Endothelial cell of umbilical vein (primary cell): ENCODE measurements around the gene PSMD5. TPM values are rescaled to one million over a fixed set of nuclear protein-coding genes. Genes with fewer than 3 reads are reported as not detected.

Source experiments
- BruUV-seq: library from RNA; stranded (reverse); fragments of 400-500 nt; replicated peaks from 2 replicates; lab custom pipeline; 2021; lab: Mats Ljungman, UMichigan
- CTCF ChIA-PET: fragments of 300-600, 350-600 bp; sonication (Branson Sonifier 250); formaldehyde crosslinking; loops from one replicate; lab custom pipeline; 2021; ENCODE audit warnings: antibody characterized with exemption, inconsistent platforms; lab: Charles Lee
- POLR2A ChIA-PET: fragments of 300-600, 350-600 bp; sonication (Branson Sonifier 250); formaldehyde crosslinking; loops from one replicate; lab custom pipeline; 2021; ENCODE audit warnings: antibody characterized with exemption, inconsistent platforms; lab: Charles Lee
- DNase-seq: peaks from one replicate; pipeline ENCODE4 v3.0.0-alpha.2; 2011; ENCODE audit warnings: low read depth, low spot score
- FAIRE-seq: peaks from 2 replicates; lab custom pipeline; 2011; peaks lifted over from hg19 to GRCh38; lab: Jason Lieb, UNC
- H2AFZ ChIP-seq: 2 replicates; pipeline ENCODE4 v1.6.0; 2012; ENCODE audit warnings: low read depth, low read length, control low read depth, inconsistent platforms
- H3K27ac ChIP-seq: 2 replicates; pipeline ENCODE4 v1.5.1; 2011; ENCODE audit warnings: low read depth, mild to moderate bottlenecking, control low read depth, low read length, moderate library complexity; ENCODE audit not compliant: insufficient read depth
- H3K27me3 ChIP-seq, 2 experiments: 2 replicates each; pipeline versions ENCODE4 v1.6.0 to v1.6.1; 2011; ENCODE audit warnings: low read length in 2 of 2, mixed read lengths in 1 of 2; ENCODE audit not compliant: control insufficient read depth in 2 of 2, insufficient read depth in 2 of 2
- H3K36me3 ChIP-seq, 2 experiments: 2 replicates in 1 of 2; 3 replicates in 1 of 2; pipeline ENCODE4 v1.5.1; 2011; ENCODE audit warnings: low read length in 2 of 2, mild to moderate bottlenecking in 1 of 2, moderate library complexity in 1 of 2; ENCODE audit not compliant: control insufficient read depth in 2 of 2, insufficient read depth in 2 of 2; ENCODE audit errors: extremely low read depth in 1 of 2
- H3K4me1 ChIP-seq: 3 replicates; pipeline ENCODE4 v1.5.1; 2011; ENCODE audit warnings: mild to moderate bottlenecking, low read length; ENCODE audit not compliant: control insufficient read depth, insufficient read depth; ENCODE audit errors: extremely low read depth
- H3K4me2 ChIP-seq: 2 replicates; pipeline ENCODE4 v1.6.1; 2011; ENCODE audit warnings: low read length, control low read depth, mixed read lengths; ENCODE audit not compliant: insufficient read depth
- H3K4me3 ChIP-seq, 3 experiments: fragments of 200-600 bp in 1 of 3; sonication (generic), shearing (Covaris generic) in 1 of 3; replicated peaks in 1 of 3; 2 replicates each; pipeline ENCODE4 v1.5.1; 2011 to 2016; ENCODE audit warnings: control low read depth in 3 of 3, low read length in 3 of 3, mild to moderate bottlenecking in 2 of 3, inconsistent platforms in 1 of 3, low read depth in 1 of 3, moderate library complexity in 1 of 3; ENCODE audit not compliant: insufficient read depth in 1 of 3
- H3K79me2 ChIP-seq: 2 replicates; pipeline ENCODE4 v1.6.0; 2012; ENCODE audit warnings: low read length, inconsistent platforms; ENCODE audit not compliant: control insufficient read depth, insufficient read depth
- H3K9ac ChIP-seq: replicated peaks from 2 replicates; pipeline ENCODE3; 2011; ENCODE audit warnings: low read length, control low read depth; ENCODE audit not compliant: insufficient read depth; ENCODE audit errors: extremely low read depth
- H3K9me1 ChIP-seq: replicated peaks from 3 replicates; pipeline ENCODE4 v1.6.0; 2011; ENCODE audit warnings: mild to moderate bottlenecking, low read length; ENCODE audit not compliant: control insufficient read depth, insufficient read depth; ENCODE audit errors: extremely low read depth
- H3K9me3 ChIP-seq: replicated peaks from 2 replicates; pipeline ENCODE4 v1.5.1; 2012; ENCODE audit warnings: low read length, inconsistent platforms; ENCODE audit not compliant: control insufficient read depth, insufficient read depth
- H4K20me1 ChIP-seq: replicated peaks from 2 replicates; pipeline ENCODE3; 2011; ENCODE audit warnings: mild to moderate bottlenecking, low read length; ENCODE audit not compliant: control insufficient read depth, insufficient read depth; ENCODE audit errors: extremely low read depth
- EZH2 ChIP-seq: IDR thresholded peaks from 2 replicates; pipeline ENCODE4 v1.6.1; 2012; ENCODE audit warnings: borderline replicate concordance, low read depth, mild to moderate bottlenecking, moderate library complexity, low read length, inconsistent platforms; ENCODE audit not compliant: severe bottlenecking
- FOS ChIP-seq: IDR thresholded peaks from 2 replicates; pipeline ENCODE4 v1.6.1; 2011; ENCODE audit warnings: mild to moderate bottlenecking, low read length, moderate library complexity, borderline replicate concordance; ENCODE audit not compliant: insufficient read depth
- GATA2 ChIP-seq: IDR thresholded peaks from 2 replicates; pipeline ENCODE4 v1.7.0; 2011; ENCODE audit warnings: low read depth, mild to moderate bottlenecking, moderate library complexity, mixed read lengths, low read length; ENCODE audit not compliant: insufficient read length, insufficient read depth
- JUN ChIP-seq: IDR thresholded peaks from 2 replicates; pipeline ENCODE4 v1.6.1; 2011; ENCODE audit warnings: borderline replicate concordance, low read depth; ENCODE audit not compliant: insufficient read length, insufficient read depth
- MYC ChIP-seq: IDR thresholded peaks from one replicate; pipeline ENCODE4 v1.6.1; 2011; ENCODE audit warnings: mild to moderate bottlenecking, low read depth, low read length
- POLR2A ChIP-seq: IDR thresholded peaks from 2 replicates; pipeline ENCODE4 v1.6.1; 2012; ENCODE audit warnings: low read depth, mild to moderate bottlenecking, control low read depth, low read length
- POLR2AphosphoS5 ChIP-seq: IDR thresholded peaks from 2 replicates; pipeline ENCODE4 v1.6.1; 2012; ENCODE audit warnings: low read depth, mild to moderate bottlenecking, control low read depth, low read length, moderate library complexity; ENCODE audit not compliant: insufficient read depth
- dilution Hi-C: fragments of 300-500 bp; cut with MboI; formaldehyde crosslinking; loops from one replicate; pipeline ENCODE4 v1.15.0; 2019; ENCODE audit warnings: low sequenced_read_pairs; ENCODE audit not compliant: extremely low pct_ligation_motif_present
- intact Hi-C: fragments of 100-400 bp; cut with micrococcal nuclease; formaldehyde crosslinking; loops from one replicate; pipeline ENCODE4 v1.10.0; 2022
- polyA plus RNA-seq, 4 experiments: library from polyadenylated mRNA; depleted of rRNA in 3 of 4; stranded (reverse) in 3 of 4; unstranded in 1 of 4; fragments of >200 nt; gene quantifications; 2 replicates each; pipeline versions ENCODE4 v1.2.1 to v1.2.3, GENCODE V29; 2011 to 2012; ENCODE audit warnings: missing spikeins in 1 of 4
- total RNA-seq: library from RNA; stranded (reverse); gene quantifications from 2 replicates; pipeline ENCODE4 v1.2.3, GENCODE V29; 2021
- TF ChIP-seq, protein P1 (sequence below), 2 donors: IDR thresholded peaks; 1 replicate in 1 of 2; 2 replicates in 1 of 2; pipeline ENCODE4 v1.5.1; 2011; ENCODE audit warnings: low read length in 2 of 2, mild to moderate bottlenecking in 2 of 2, moderate library complexity in 2 of 2, control low read depth in 1 of 2, inconsistent platforms in 1 of 2, low read depth in 1 of 2; ENCODE audit not compliant: insufficient read depth in 1 of 2; ENCODE audit errors: extremely low read depth in 1 of 2
- TF ChIP-seq, protein P2 (sequence below): IDR thresholded peaks from 2 replicates; pipeline ENCODE4 v1.6.1; 2011; ENCODE audit not compliant: insufficient read depth, insufficient read length

The PSMD5 gene
- total and polyA plus RNA-seq, 2 donors (not counting 3 experiments of a cell fraction or from before 2014, with no cell fraction given) = 20.4 to 70.2 TPM

DNA sequence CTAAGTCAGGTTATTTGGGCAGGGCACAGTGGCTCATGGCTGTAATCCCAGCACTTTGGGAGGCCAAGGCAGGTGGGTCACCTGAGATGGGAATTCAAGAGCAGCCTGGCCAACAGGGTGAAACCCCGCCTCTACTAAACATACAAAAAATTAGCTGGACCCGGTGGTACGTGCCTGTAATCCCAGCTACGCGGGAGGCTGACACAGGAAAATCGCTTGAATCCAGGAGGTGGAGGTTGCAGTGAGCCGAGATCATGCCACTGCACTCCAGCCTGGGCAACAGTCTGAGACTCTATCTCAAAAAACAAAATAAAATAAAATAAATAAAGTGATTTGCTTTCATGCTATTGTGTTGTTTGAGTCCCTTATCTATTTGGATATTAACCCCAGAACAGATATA lies 41.3 kb downstream of the PSMD5 start:
- BruUV-seq = no TSS peak
- dilution Hi-C loops (no loop called here), intact Hi-C loops (no loop called here)
- Histone ChIP-seq H3K4me3 (no peak overlapping the region), H3K9me1 (no peaks in the 10 kb centered on the region), H3K9ac (no peak overlapping the region), H3K27ac (no peak overlapping the region), H3K4me2 (no peak overlapping the region), H4K20me1 (no peaks in the 10 kb centered on the region), H3K27me3 (no peaks in the 10 kb centered on the region), H3K79me2 (no peaks in the 10 kb centered on the region), H3K36me3 (no peaks in the 10 kb centered on the region), H3K4me1 (no peaks in the 10 kb centered on the region), H2AFZ (no peak overlapping the region), H3K9me3 (no peaks in the 10 kb centered on the region)
- FAIRE-seq (no peak), DNase-seq (no peak)
- ChIA-PET CTCF (no interaction called here), POLR2A (no interaction called here)
- TF ChIP-seq GATA2 (no peak), POLR2A (no peak), JUN (no peak), MYC (no peak), POLR2AphosphoS5 (no peak), EZH2 (no peak), FOS (no peak)
- TF ChIP-seq, protein P1, sequence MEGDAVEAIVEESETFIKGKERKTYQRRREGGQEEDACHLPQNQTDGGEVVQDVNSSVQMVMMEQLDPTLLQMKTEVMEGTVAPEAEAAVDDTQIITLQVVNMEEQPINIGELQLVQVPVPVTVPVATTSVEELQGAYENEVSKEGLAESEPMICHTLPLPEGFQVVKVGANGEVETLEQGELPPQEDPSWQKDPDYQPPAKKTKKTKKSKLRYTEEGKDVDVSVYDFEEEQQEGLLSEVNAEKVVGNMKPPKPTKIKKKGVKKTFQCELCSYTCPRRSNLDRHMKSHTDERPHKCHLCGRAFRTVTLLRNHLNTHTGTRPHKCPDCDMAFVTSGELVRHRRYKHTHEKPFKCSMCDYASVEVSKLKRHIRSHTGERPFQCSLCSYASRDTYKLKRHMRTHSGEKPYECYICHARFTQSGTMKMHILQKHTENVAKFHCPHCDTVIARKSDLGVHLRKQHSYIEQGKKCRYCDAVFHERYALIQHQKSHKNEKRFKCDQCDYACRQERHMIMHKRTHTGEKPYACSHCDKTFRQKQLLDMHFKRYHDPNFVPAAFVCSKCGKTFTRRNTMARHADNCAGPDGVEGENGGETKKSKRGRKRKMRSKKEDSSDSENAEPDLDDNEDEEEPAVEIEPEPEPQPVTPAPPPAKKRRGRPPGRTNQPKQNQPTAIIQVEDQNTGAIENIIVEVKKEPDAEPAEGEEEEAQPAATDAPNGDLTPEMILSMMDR (IDR thresholded peaks at IDR 0.05; ENCODE audit: extremely low read depth in 1 of 2, insufficient read depth in 1 of 2, low read depth in 1 of 2, low read length in 2 of 2) = no peak
- TF ChIP-seq, protein P2, sequence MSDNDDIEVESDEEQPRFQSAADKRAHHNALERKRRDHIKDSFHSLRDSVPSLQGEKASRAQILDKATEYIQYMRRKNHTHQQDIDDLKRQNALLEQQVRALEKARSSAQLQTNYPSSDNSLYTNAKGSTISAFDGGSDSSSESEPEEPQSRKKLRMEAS = no peak
